ENCODE data around the gene MGAT2. TPM values are rescaled to one million over a fixed set of nuclear protein-coding genes. Genes with fewer than 3 reads are reported as not detected.
A peak's percentile ranks its signal among the peaks of the same experiment; 100 is the strongest.

The MGAT2 gene
- total RNA-seq: 10 to 100 TPM; 31.5 to 44.0 TPM
- 10 to 100 TPM; 10.5 to 26.0 TPM for polyA plus RNA-seq

GRCh38 chr14:49620182-49621113, at the start of gene MGAT2, which contains the start of gene RPL36AL:
MGAT2 (plus strand) TSS chr14:49620799; CDS start chr14:49621269, 470 bp downstream.
RPL36AL (minus strand) TSS chr14:49620626; CDS start chr14:49619104, 1,522 bp downstream.
- TF ChIP-seq YY1 (IDR thresholded peaks at IDR 0.05) (peak; percentile 94), NR2F2 (IDR thresholded peaks at IDR 0.05) (no peak), EGR1 (IDR thresholded peaks at IDR 0.05; ENCODE audit: low read depth in 2 of 2) (no peak), GABPA (IDR thresholded peaks at IDR 0.05 in 1 of 2, conservative IDR thresholded peaks at IDR 0.05 in 1 of 2) (peak; percentile 78 to 93), ZBTB33 (IDR thresholded peaks at IDR 0.05) (peak; percentile 56), CTCF (IDR thresholded peaks at IDR 0.05; ENCODE audit: low read depth, low read length, missing input control) (peak; percentile 29), JUND (IDR thresholded peaks at IDR 0.05) (no peak), SP1 (IDR thresholded peaks at IDR 0.05) (peak; percentile 85), FOXA1 (IDR thresholded peaks at IDR 0.05) (no peak), RAD21 (IDR thresholded peaks at IDR 0.05) (peak in 1 of 2 donors; percentile 19), HNF4A (conservative IDR thresholded peaks at IDR 0.05) (no peak), FOXA2 (IDR thresholded peaks at IDR 0.05) (no peak), TAF1 (conservative IDR thresholded peaks at IDR 0.05) (peak; percentile 97), HNF4G (IDR thresholded peaks at IDR 0.05) (no peak), RXRA (IDR thresholded peaks at IDR 0.05) (no peak)
- TF ChIP-seq, protein P1, sequence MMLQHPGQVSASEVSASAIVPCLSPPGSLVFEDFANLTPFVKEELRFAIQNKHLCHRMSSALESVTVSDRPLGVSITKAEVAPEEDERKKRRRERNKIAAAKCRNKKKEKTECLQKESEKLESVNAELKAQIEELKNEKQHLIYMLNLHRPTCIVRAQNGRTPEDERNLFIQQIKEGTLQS (IDR thresholded peaks at IDR 0.05): no peak
- TF ChIP-seq, protein P2, sequence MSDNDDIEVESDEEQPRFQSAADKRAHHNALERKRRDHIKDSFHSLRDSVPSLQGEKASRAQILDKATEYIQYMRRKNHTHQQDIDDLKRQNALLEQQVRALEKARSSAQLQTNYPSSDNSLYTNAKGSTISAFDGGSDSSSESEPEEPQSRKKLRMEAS (IDR thresholded peaks at IDR 0.05): peak; percentile 48
- TF ChIP-seq, protein P3, sequence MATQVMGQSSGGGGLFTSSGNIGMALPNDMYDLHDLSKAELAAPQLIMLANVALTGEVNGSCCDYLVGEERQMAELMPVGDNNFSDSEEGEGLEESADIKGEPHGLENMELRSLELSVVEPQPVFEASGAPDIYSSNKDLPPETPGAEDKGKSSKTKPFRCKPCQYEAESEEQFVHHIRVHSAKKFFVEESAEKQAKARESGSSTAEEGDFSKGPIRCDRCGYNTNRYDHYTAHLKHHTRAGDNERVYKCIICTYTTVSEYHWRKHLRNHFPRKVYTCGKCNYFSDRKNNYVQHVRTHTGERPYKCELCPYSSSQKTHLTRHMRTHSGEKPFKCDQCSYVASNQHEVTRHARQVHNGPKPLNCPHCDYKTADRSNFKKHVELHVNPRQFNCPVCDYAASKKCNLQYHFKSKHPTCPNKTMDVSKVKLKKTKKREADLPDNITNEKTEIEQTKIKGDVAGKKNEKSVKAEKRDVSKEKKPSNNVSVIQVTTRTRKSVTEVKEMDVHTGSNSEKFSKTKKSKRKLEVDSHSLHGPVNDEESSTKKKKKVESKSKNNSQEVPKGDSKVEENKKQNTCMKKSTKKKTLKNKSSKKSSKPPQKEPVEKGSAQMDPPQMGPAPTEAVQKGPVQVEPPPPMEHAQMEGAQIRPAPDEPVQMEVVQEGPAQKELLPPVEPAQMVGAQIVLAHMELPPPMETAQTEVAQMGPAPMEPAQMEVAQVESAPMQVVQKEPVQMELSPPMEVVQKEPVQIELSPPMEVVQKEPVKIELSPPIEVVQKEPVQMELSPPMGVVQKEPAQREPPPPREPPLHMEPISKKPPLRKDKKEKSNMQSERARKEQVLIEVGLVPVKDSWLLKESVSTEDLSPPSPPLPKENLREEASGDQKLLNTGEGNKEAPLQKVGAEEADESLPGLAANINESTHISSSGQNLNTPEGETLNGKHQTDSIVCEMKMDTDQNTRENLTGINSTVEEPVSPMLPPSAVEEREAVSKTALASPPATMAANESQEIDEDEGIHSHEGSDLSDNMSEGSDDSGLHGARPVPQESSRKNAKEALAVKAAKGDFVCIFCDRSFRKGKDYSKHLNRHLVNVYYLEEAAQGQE (IDR thresholded peaks at IDR 0.05): peak; percentile 95
- Histone ChIP-seq H3K36me3 (ENCODE audit: control insufficient read depth in 4 of 4, insufficient read depth in 3 of 4, low read depth in 1 of 4, low read length in 3 of 4) (peaks cover 0 to 11% (median 5%) of the 10 kb centered on the region in 4 donors), H3K9ac (ENCODE audit: low read depth in 1 of 2, low read length in 2 of 2) (peak within 1 kb of the TSS; percentile 88 to 93), H3K27ac (ENCODE audit: low read depth in 1 of 2, low read length in 2 of 2) (peak within 1 kb of the TSS; percentile 93 to 96), H3K9me3 (ENCODE audit: control insufficient read depth in 4 of 4, low read length in 3 of 4) (no peaks in the 10 kb centered on the region), H3K4me1 (ENCODE audit: control insufficient read depth in 4 of 4, insufficient read depth in 4 of 4, low read length in 3 of 4) (peaks cover 0 to 44% (median 22%) of the 10 kb centered on the region in 4 donors), H3K4me3 (ENCODE audit: low read depth in 1 of 3, low read length in 3 of 3) (peak within 1 kb of the TSS; percentile 88 to 92 (median 90)), H3K27me3 (ENCODE audit: control insufficient read depth in 4 of 4, insufficient read depth in 4 of 4, low read length in 3 of 4) (no peaks in the 10 kb centered on the region)
- DNase-seq (ENCODE audit: low spot score): peak; percentile 97
- under 1% methylated on average over 85 of the region's 85 CpGs for WGBS

All from liver (tissue), 9 donors.